H1 (cell line): ENCODE results near the gene PGAM5. TPM values are rescaled to one million over a fixed set of nuclear protein-coding genes. Genes with fewer than 3 reads are reported as not detected.

Experiments
- CHD2 ChIP-seq: IDR thresholded peaks from 2 replicates; pipeline ENCODE4 v1.6.1; 2012; ENCODE audit warnings: low read length, improper control_type of control experiment
- CHD7 ChIP-seq: fragments of 300-600 bp; sonication (generic); IDR thresholded peaks from 2 replicates; pipeline ENCODE4 v1.7.1; 2012; ENCODE audit warnings: low read length, moderate library complexity, mild to moderate bottlenecking, inconsistent platforms; ENCODE audit not compliant: insufficient replicate concordance
- HDAC2 ChIP-seq, 2 experiments: fragments of 300-600 bp in 1 of 2; sonication (generic) in 1 of 2; IDR thresholded peaks; 2 replicates each; pipeline ENCODE4 v1.6.1; 2011 to 2012; ENCODE audit warnings: low read depth in 2 of 2, low read length in 2 of 2, mild to moderate bottlenecking in 2 of 2, moderate library complexity in 2 of 2, borderline replicate concordance in 1 of 2, inconsistent platforms in 1 of 2
- JUND ChIP-seq: IDR thresholded peaks from 2 replicates; pipeline ENCODE4 v1.6.1; 2011; ENCODE audit warnings: mild to moderate bottlenecking, improper control_type of control experiment, low read length
- RBBP5 ChIP-seq: IDR thresholded peaks from 2 replicates; pipeline ENCODE4 v1.7.1; 2012; ENCODE audit warnings: low read depth, mild to moderate bottlenecking, inconsistent platforms, low read length, moderate library complexity, borderline replicate concordance
- RFX5 ChIP-seq: IDR thresholded peaks from 2 replicates; pipeline ENCODE4 v1.6.1; 2011; ENCODE audit warnings: low read depth, low read length, improper control_type of control experiment, borderline replicate concordance
- SIX5 ChIP-seq: IDR thresholded peaks from 2 replicates; pipeline ENCODE4 v1.6.1; 2011; ENCODE audit warnings: mild to moderate bottlenecking, low read depth, low read length
- SP1 ChIP-seq: IDR thresholded peaks from 2 replicates; pipeline ENCODE4 v1.6.1; 2011; ENCODE audit warnings: low read depth, low read length
- TBP ChIP-seq: IDR thresholded peaks from 2 replicates; pipeline ENCODE4 v1.6.1; 2011; ENCODE audit warnings: low read depth, low read length, improper control_type of control experiment
- TCF12 ChIP-seq: IDR thresholded peaks from 2 replicates; pipeline ENCODE4 v1.6.1; 2011; ENCODE audit warnings: low read depth, mild to moderate bottlenecking, low read length
- polyA plus RNA-seq, 7 experiments: library from polyadenylated mRNA; depleted of rRNA in 3 of 7; stranded (reverse) in 5 of 7; unstranded in 2 of 7; fragments of >200 nt in 5 of 7; fragments of 200-250 nt in 2 of 7; gene quantifications; 1 replicate in 5 of 7; 2 replicates in 1 of 7; 4 replicates in 1 of 7; pipeline versions ENCODE4 v1.2.1 to v1.2.3, GENCODE V29; 2011 to 2013; ENCODE audit warnings: missing spikeins in 2 of 7, mixed read lengths in 2 of 7
- total RNA-seq: library from RNA; stranded (reverse); fragmentation: NEBNext Ultra II Directional; extraction: Animal tissue kit (Norgen Biotek cat#: 25700); gene quantifications from 2 replicates; pipeline ENCODE4 v1.2.1, GENCODE V29; 2021

Gene PGAM5
- total and polyA plus RNA-seq, 2 of the 8 experiments (the other 6 are each of a cell fraction or from before 2014, with no cell fraction given), result 66.4 to 84.0 TPM

GRCh38 chr12:132735496-132735895, 24.9 kb downstream of the PGAM5 start (continued):
- TF ChIP-seq CHD7, result no peak
- TF ChIP-seq RBBP5, result no peak
- TF ChIP-seq CHD2, result no peak
- TF ChIP-seq RFX5, result no peak
- no peak for TF ChIP-seq JUND
- no peak for TF ChIP-seq SP1
- no peak for TF ChIP-seq TCF12
- TF ChIP-seq SIX5, result no peak
- TF ChIP-seq HDAC2 (IDR thresholded peaks at IDR 0.05; ENCODE audit: borderline replicate concordance in 1 of 2, low read depth in 2 of 2, low read length in 2 of 2), result no peak
- TF ChIP-seq TBP, result no peak
